OCI-LY1 (cell line): ENCODE measurements around the gene PTPN13.

Experiments used
- H2AFZ ChIP-seq: fragments of 200-600 bp; sonication (generic), shearing (Covaris generic); 2 replicates; pipeline ENCODE4 v1.6.0; 2014; ENCODE audit warnings: antibody characterized with exemption, mild to moderate bottlenecking, low read length
- H3F3A ChIP-seq: fragments of 200-600 bp; sonication (generic), shearing (Covaris generic); 2 replicates; pipeline ENCODE4 v1.6.0; 2014; ENCODE audit warnings: mild to moderate bottlenecking, antibody characterized with exemption, low read length, moderate library complexity; ENCODE audit not compliant: insufficient read depth
- H3K27ac ChIP-seq: fragments of 200-600 bp; sonication (generic); 2 replicates; pipeline ENCODE4 v1.5.1; 2014; ENCODE audit warnings: low read length, mixed run types, mild to moderate bottlenecking, low read depth; ENCODE audit not compliant: poor library complexity, severe bottlenecking
- H3K27me3 ChIP-seq: fragments of 200-600 bp; sonication (generic); 2 replicates; pipeline ENCODE4 v1.6.0; 2014; ENCODE audit warnings: antibody characterized with exemption, mild to moderate bottlenecking, low read length, moderate library complexity; ENCODE audit not compliant: insufficient read depth
- H3K36me3 ChIP-seq: fragments of 200-600 bp; sonication (generic); 2 replicates; pipeline ENCODE4 v1.6.1; 2014; ENCODE audit warnings: mild to moderate bottlenecking, antibody characterized with exemption, low read length, moderate library complexity, mixed read lengths; ENCODE audit not compliant: insufficient read depth
- H3K4me1 ChIP-seq: fragments of 200-600 bp; sonication (generic); 2 replicates; pipeline ENCODE4 v1.5.1; 2014; ENCODE audit warnings: mild to moderate bottlenecking, low read length, moderate library complexity; ENCODE audit not compliant: insufficient read depth, severe bottlenecking
- H3K4me2 ChIP-seq: fragments of 200-600 bp; sonication (generic), shearing (Covaris generic); 2 replicates; pipeline ENCODE4 v1.6.1; 2014; ENCODE audit warnings: low read length
- H3K4me3 ChIP-seq: fragments of 200-600 bp; sonication (generic); 2 replicates; pipeline ENCODE4 v1.5.1; 2014; ENCODE audit warnings: low read length, low read depth, mild to moderate bottlenecking, mixed read lengths; ENCODE audit not compliant: poor library complexity, severe bottlenecking
- H3K79me2 ChIP-seq: fragments of 200-600 bp; shearing (Covaris generic); 2 replicates; pipeline ENCODE4 v1.6.1; 2016; ENCODE audit warnings: mixed run types, low read length, mixed read lengths; ENCODE audit not compliant: insufficient read depth
- H3K9ac ChIP-seq: fragments of 200-600 bp; sonication (generic), shearing (Covaris generic); 2 replicates; pipeline ENCODE4 v1.6.1; 2014; ENCODE audit warnings: mild to moderate bottlenecking, low read length, mixed read lengths
- H3K9me2 ChIP-seq: fragments of 200-600 bp; sonication (generic), shearing (Covaris generic); 2 replicates; pipeline ENCODE4 v1.6.1; 2014; ENCODE audit warnings: low read depth, mild to moderate bottlenecking, low read length, mixed read lengths
- H3K9me3 ChIP-seq: fragments of 200-600 bp; shearing (Covaris generic); 2 replicates; pipeline ENCODE4 v1.6.1; 2014; ENCODE audit warnings: low read length, mixed read lengths
- H4K20me1 ChIP-seq: fragments of 200-600 bp; sonication (generic), shearing (Covaris generic); 2 replicates; pipeline ENCODE4 v1.6.0; 2016; ENCODE audit warnings: mild to moderate bottlenecking, low read length; ENCODE audit not compliant: insufficient read depth
- EZH2 ChIP-seq: fragments of 200-600 bp; sonication (generic), shearing (Covaris generic); IDR thresholded peaks from 2 replicates; pipeline ENCODE4 v1.8.0; 2017; ENCODE audit warnings: borderline replicate concordance, mixed run types, mild to moderate bottlenecking, antibody characterized with exemption, low read length, moderate library complexity, mixed read lengths
- TF ChIP-seq, protein P1 (sequence below): fragments of 200-600 bp; sonication (generic), shearing (Covaris generic); IDR thresholded peaks from 2 replicates; pipeline ENCODE4 v1.5.1; 2017; ENCODE audit warnings: mild to moderate bottlenecking, antibody characterized with exemption, low read length, moderate library complexity, mixed read lengths

PTPN13 gene

GRCh38 chr4:86633854-86634253 is 39.7 kb downstream of the PTPN13 start:
- H3K79me2 ChIP-seq = no peaks in the 10 kb centered on the region
- no peak overlapping the region for H2AFZ ChIP-seq

DNA sequence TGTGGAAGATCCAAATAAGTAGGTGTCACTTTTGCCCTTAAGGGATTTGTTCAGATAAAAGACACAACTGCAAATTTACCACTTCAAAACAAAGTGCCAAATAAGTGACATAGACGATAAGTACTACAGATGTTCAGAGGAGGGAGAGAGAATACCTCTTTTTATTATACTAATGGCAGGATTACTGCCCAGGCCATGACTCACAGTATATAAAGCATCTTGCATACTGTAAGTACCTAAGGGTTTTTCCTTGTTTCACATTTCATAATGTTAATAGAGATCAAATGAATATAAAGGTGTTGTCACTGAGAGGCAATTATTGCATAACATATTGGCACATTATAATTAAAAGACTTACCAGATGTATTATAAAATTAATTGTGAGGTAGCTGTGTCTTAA is 46.4 kb downstream of the PTPN13 start:
- no peaks in the 10 kb centered on the region for H3K9me2 ChIP-seq
- no peaks in the 10 kb centered on the region for H3K27me3 ChIP-seq
- no peak overlapping the region for H3K4me3 ChIP-seq
- TF ChIP-seq, protein P1, sequence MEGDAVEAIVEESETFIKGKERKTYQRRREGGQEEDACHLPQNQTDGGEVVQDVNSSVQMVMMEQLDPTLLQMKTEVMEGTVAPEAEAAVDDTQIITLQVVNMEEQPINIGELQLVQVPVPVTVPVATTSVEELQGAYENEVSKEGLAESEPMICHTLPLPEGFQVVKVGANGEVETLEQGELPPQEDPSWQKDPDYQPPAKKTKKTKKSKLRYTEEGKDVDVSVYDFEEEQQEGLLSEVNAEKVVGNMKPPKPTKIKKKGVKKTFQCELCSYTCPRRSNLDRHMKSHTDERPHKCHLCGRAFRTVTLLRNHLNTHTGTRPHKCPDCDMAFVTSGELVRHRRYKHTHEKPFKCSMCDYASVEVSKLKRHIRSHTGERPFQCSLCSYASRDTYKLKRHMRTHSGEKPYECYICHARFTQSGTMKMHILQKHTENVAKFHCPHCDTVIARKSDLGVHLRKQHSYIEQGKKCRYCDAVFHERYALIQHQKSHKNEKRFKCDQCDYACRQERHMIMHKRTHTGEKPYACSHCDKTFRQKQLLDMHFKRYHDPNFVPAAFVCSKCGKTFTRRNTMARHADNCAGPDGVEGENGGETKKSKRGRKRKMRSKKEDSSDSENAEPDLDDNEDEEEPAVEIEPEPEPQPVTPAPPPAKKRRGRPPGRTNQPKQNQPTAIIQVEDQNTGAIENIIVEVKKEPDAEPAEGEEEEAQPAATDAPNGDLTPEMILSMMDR = no peak
- TF ChIP-seq EZH2 = no peak
- H3F3A ChIP-seq = no peaks in the 10 kb centered on the region
- no peaks in the 10 kb centered on the region for H3K4me1 ChIP-seq
- H2AFZ ChIP-seq = no peak overlapping the region
- H4K20me1 ChIP-seq = no peaks in the 10 kb centered on the region
- H3K9me3 ChIP-seq = no peaks in the 10 kb centered on the region
- H3K9ac ChIP-seq = no peak overlapping the region
- no peak overlapping the region for H3K27ac ChIP-seq
- H3K36me3 ChIP-seq = no peaks in the 10 kb centered on the region
- H3K79me2 ChIP-seq = no peaks in the 10 kb centered on the region
- H3K4me2 ChIP-seq = no peak overlapping the region

More at GRCh38 chr4:86633854-86634253, 39.7 kb downstream of the PTPN13 start:
- Histone ChIP-seq H3K9me3 (no peaks in the 10 kb centered on the region), H3K36me3 (no peaks in the 10 kb centered on the region), H3K9ac (no peak overlapping the region), H3K4me2 (no peak overlapping the region), H4K20me1 (no peaks in the 10 kb centered on the region), H3K9me2 (no peaks in the 10 kb centered on the region), H3F3A (no peaks in the 10 kb centered on the region), H3K4me3 (no peak overlapping the region), H3K4me1 (no peaks in the 10 kb centered on the region), H3K27me3 (no peaks in the 10 kb centered on the region), H3K27ac (no peak overlapping the region)
- TF ChIP-seq, protein P1 = no peak
- TF ChIP-seq EZH2 = no peak

- H3K9me3 ChIP-seq = no peaks in the 10 kb centered on the region
- no peak overlapping the region for H3K9ac ChIP-seq
- no peaks in the 10 kb centered on the region for H3K36me3 ChIP-seq
- no peak overlapping the region for H2AFZ ChIP-seq
- no peaks in the 10 kb centered on the region for H3F3A ChIP-seq
- no peaks in the 10 kb centered on the region for H4K20me1 ChIP-seq
- H3K79me2 ChIP-seq = no peaks in the 10 kb centered on the region
- no peaks in the 10 kb centered on the region for H3K9me2 ChIP-seq
- no peak overlapping the region for H3K4me3 ChIP-seq
- H3K4me2 ChIP-seq = no peak overlapping the region
- H3K27me3 ChIP-seq = no peaks in the 10 kb centered on the region
- H3K4me1 ChIP-seq = no peaks in the 10 kb centered on the region
- no peak overlapping the region for H3K27ac ChIP-seq
- TF ChIP-seq, protein P1 = no peak
Observed at GRCh38 chr4:86641516-86642090, 47.5 kb downstream of the PTPN13 start.
